Femur (tissue), 1 donor: ENCODE results near the gene MKRN1.
"Not testable (repeated sequence)": the region's sequence is repeated elsewhere in the genome, so short reads cannot be mapped to it uniquely, and the experiment has no call there.

Experiments
- DNase-seq: peaks from one replicate; pipeline ENCODE4 v3.0.0-alpha.2; 2017

MKRN1 gene

DNA sequence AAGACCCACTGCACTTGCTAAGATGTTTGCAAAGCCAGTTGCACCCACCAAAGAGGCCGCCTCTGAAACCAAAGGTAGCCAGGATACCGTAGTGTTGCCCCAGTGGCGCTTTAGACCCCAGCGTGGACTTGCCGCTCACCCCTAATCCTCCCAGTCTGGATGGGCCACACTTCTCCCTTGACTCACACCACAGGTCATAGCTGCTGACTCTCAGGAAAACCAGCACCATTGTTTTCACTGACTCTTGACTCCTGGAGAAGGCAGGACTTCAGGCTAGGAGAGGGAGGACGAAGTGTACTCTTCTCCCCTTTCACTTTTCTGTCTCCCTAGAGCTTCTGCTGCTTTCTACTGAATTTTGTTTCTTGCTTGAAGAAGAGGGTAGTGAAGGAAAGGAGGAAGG, 53.2 kb downstream of the MKRN1 start:
- no peak for DNase-seq

DNA sequence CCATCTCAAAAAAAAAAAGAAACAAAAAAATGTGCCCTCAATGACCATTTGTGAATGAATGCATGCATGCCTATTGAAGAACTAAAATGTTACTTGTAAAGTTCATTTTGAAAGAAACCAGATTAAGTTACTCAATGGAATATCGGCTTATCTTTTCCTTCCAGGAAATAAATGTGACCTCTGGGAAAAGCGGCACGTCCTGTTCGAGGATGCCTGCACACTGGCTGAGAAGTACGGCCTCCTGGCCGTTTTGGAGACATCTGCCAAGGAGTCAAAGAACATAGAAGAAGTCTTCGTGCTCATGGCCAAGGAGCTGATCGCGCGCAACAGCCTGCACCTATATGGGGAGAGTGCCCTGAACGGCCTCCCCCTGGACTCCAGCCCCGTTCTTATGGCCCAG, 53.6 kb downstream of the MKRN1 start:
- no peak for DNase-seq

GRCh38 chr7:140423501-140423900, 55.8 kb downstream of the MKRN1 start:
- no peak for DNase-seq

DNA sequence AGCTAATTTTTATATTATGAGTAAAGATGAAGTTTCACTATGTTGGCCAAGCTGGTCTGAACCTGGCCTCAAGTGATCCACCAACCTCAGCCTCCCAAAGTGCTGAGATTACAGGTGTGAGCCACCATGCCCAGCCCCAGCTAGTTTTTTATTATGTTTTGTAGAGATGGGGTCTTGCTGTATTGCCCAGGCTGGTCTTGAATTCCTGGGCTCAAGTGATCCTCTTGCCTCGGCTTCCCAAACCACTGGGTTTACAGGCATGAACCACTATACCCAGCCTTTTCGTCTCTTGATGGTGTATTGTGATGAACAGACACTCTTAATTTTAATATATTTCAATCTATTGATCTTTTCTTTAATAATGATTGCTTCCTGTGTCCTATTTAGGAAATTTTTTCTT, 57.8 kb downstream of the MKRN1 start:
- no peak for DNase-seq

- no peak for DNase-seq
Measured at GRCh38 chr7:140418653-140419052, 60.7 kb downstream of the MKRN1 start.

- DNase-seq = not testable (repeated sequence)
Measured at GRCh38 chr7:140418156-140418472, 61.2 kb downstream of the MKRN1 start.

- DNase-seq = no peak
Measured at GRCh38 chr7:140417456-140418155, 61.7 kb downstream of the MKRN1 start.

GRCh38 chr7:140416560-140416959, 62.7 kb downstream of the MKRN1 start:
- DNase-seq = no peak

GRCh38 chr7:140415816-140416215, 63.5 kb downstream of the MKRN1 start:
- not testable (repeated sequence) for DNase-seq

- no peak for DNase-seq
Measured at GRCh38 chr7:140415361-140415760, 63.9 kb downstream of the MKRN1 start.

DNA sequence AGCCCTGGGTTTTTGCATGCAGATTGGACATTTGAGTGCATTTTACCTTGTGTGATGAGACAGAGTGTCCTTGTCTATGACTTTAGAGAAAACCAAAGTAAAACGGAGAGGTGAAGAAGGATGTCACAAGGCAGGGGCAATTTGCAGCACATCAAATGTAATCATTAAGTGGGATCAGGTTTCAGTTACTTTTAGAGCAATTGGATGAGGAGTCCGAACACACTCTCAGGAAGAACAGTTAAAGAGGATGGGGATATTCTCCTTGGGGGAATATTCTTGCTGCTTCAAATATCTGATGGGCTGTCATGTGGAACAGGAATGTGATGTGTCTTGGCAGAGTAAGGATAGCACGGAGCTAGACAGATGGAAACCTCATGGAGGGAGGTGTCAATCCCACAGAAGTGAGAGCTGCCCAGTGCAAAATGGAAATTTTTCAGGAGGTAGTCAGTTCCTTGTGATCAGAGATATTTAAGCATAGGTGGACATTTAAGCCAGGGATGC, 74.7 kb downstream of the MKRN1 start:
- no peak for DNase-seq

GRCh38 chr7:140403878-140404564, 75.3 kb downstream of the MKRN1 start, which contains the start of gene RAB19:
RAB19 (plus strand) TSS chr7:140404058; CDS start chr7:140407647, 3,589 bp downstream.
- no peak for DNase-seq
